ENCODE measurements around the gene NSG1.

Gene NSG1

GRCh38 chr4:4386296-4386735, 586 bp upstream of the NSG1 start:
- DNase-seq (ENCODE audit: low read depth) = no peak
- TF ChIP-seq CTCF (conservative IDR thresholded peaks at IDR 0.05; ENCODE audit: low read depth, low read length) = no peak
- peak overlapping the region; percentile 33 for H3K4me3 ChIP-seq (ENCODE audit: low read length)

GRCh38 chr4:4387531-4388310, 819 bp downstream of the NSG1 start:
- no peak overlapping the region for H3K4me3 ChIP-seq (ENCODE audit: low read length)
- no peak for DNase-seq (ENCODE audit: low read depth)
- TF ChIP-seq CTCF (conservative IDR thresholded peaks at IDR 0.05; ENCODE audit: low read depth, low read length) = no peak

- DNase-seq (ENCODE audit: low read depth) = no peak
- no peak for TF ChIP-seq CTCF (conservative IDR thresholded peaks at IDR 0.05; ENCODE audit: low read depth, low read length)
- no peak overlapping the region for H3K4me3 ChIP-seq (ENCODE audit: low read length)
These were observed 1.4 kb downstream of the NSG1 start for GRCh38 chr4:4388311-4388790.

- no peak for DNase-seq (ENCODE audit: low read depth)
- no peak for TF ChIP-seq CTCF (conservative IDR thresholded peaks at IDR 0.05; ENCODE audit: low read depth, low read length)
- H3K4me3 ChIP-seq (ENCODE audit: low read length) = no peak overlapping the region
These were observed 2.1 kb downstream of the NSG1 start for GRCh38 chr4:4388836-4389575.

- DNase-seq (ENCODE audit: low read depth) = no peak
- TF ChIP-seq CTCF (conservative IDR thresholded peaks at IDR 0.05; ENCODE audit: low read depth, low read length) = no peak
- H3K4me3 ChIP-seq (ENCODE audit: low read length) = no peak overlapping the region
These were observed 3.1 kb downstream of the NSG1 start for GRCh38 chr4:4390046-4390445.

- no peak for TF ChIP-seq CTCF (conservative IDR thresholded peaks at IDR 0.05; ENCODE audit: low read depth, low read length)
- DNase-seq (ENCODE audit: low read depth) = no peak
- no peak overlapping the region for H3K4me3 ChIP-seq (ENCODE audit: low read length)
These were observed 3.8 kb downstream of the NSG1 start for GRCh38 chr4:4390515-4391240.

All from retinal pigment epithelial cell (primary cell).